IMR-90 (cell line): ENCODE measurements around the gene LENG1.

Experiments
- CTCF ChIP-seq: conservative IDR thresholded peaks from 2 replicates; pipeline ENCODE4 v1.5.1; 2012; ENCODE audit warnings: mild to moderate bottlenecking, low read depth, low read length, improper control_type of control experiment
- POLR2A ChIP-seq: IDR thresholded peaks from 2 replicates; pipeline ENCODE4 v1.6.1; 2012; ENCODE audit warnings: mild to moderate bottlenecking, low read depth, low read length

- TF ChIP-seq POLR2A (no peak), CTCF (no peak)
These were observed 35.8 kb downstream of the LENG1 start for GRCh38 chr19:54123682-54124081.
